Natural killer cell treated with Interleukin-12 subunit alpha and Interleukin-12 subunit beta and Interleukin-15 and Interleukin-18, amount 100 ng/mL, for 72 hours (primary cell): ENCODE measurements around the gene LAGE3. TPM values are rescaled to one million over a fixed set of nuclear protein-coding genes. Genes with fewer than 3 reads are reported as not detected.

Experiments used
- ATAC-seq, 2 donors: fragments of 150-1000 bp; cut with Tn5 transposase in 1 of 2; sonication (Bioruptor Pico), chemical (Tn5 transposase) in 1 of 2; 2 replicates each; pipeline ENCODE4 v1.10.0; 2021
- DNase-seq: peaks from one replicate; pipeline ENCODE4 v3.0.0; 2022; ENCODE audit warnings: low spot score
- H3K27ac Mint-ChIP-seq, 2 donors: 1 replicate in 1 of 2; 2 replicates in 1 of 2; pipeline ENCODE4 v1.8.0; 2022; ENCODE audit warnings: mixed read lengths in 2 of 2, mild to moderate bottlenecking in 1 of 2, moderate library complexity in 1 of 2
- H3K27me3 Mint-ChIP-seq, 2 donors: 1 replicate in 1 of 2; 2 replicates in 1 of 2; pipeline ENCODE4 v1.8.0; 2022; ENCODE audit warnings: mixed read lengths in 2 of 2
- H3K36me3 Mint-ChIP-seq: one replicate; pipeline ENCODE4 v1.8.0; 2022; ENCODE audit warnings: mixed read lengths
- H3K4me1 Mint-ChIP-seq, 2 donors: 1 replicate in 1 of 2; 2 replicates in 1 of 2; pipeline ENCODE4 v1.8.0; 2022; ENCODE audit warnings: low read depth in 2 of 2, mixed read lengths in 2 of 2, mild to moderate bottlenecking in 1 of 2
- H3K4me3 Mint-ChIP-seq: one replicate; pipeline ENCODE4 v1.8.0; 2022; ENCODE audit warnings: mixed read lengths
- H3K9me3 Mint-ChIP-seq: 2 replicates; pipeline ENCODE4 v1.8.0; 2022; ENCODE audit warnings: mixed read lengths
- total RNA-seq, 2 donors: library from RNA; stranded (reverse); gene quantifications; one replicate each; pipeline ENCODE4 v1.2.3, GENCODE V29; 2022

Gene LAGE3
- total RNA-seq, 2 donors from 2014 or later, result 29.4 to 48.5 TPM

- no peaks in the 10 kb centered on the region for H3K36me3 Mint-ChIP-seq
- peaks cover 0 to 3% of the 10 kb centered on the region in 2 donors for H3K27me3 Mint-ChIP-seq
- no peak for DNase-seq
- ATAC-seq, result no peak
- peak overlapping the region in 1 of 2 donors; percentile 90 for H3K27ac Mint-ChIP-seq
- no peaks in the 10 kb centered on the region for H3K9me3 Mint-ChIP-seq
- H3K4me3 Mint-ChIP-seq, result no peak overlapping the region
- H3K4me1 Mint-ChIP-seq, result peaks cover 19 to 24% of the 10 kb centered on the region in 2 donors
Measured at GRCh38 chrX:154435171-154435733, 43.8 kb downstream of the LAGE3 start.

GRCh38 chrX:154434394-154435168, 44.5 kb downstream of the LAGE3 start:
- no peak for DNase-seq
- H3K9me3 Mint-ChIP-seq, result no peaks in the 10 kb centered on the region
- peaks cover 22 to 28% of the 10 kb centered on the region in 2 donors for H3K4me1 Mint-ChIP-seq
- peaks cover 0 to 3% of the 10 kb centered on the region in 2 donors for H3K27me3 Mint-ChIP-seq
- no peak overlapping the region for H3K27ac Mint-ChIP-seq
- no peak for ATAC-seq
- no peak overlapping the region for H3K4me3 Mint-ChIP-seq
- no peaks in the 10 kb centered on the region for H3K36me3 Mint-ChIP-seq

GRCh38 chrX:154433605-154434004, 45.5 kb downstream of the LAGE3 start:
- no peak overlapping the region for H3K27ac Mint-ChIP-seq
- H3K4me3 Mint-ChIP-seq, result no peak overlapping the region
- H3K36me3 Mint-ChIP-seq, result no peaks in the 10 kb centered on the region
- no peak for ATAC-seq
- H3K27me3 Mint-ChIP-seq, result peaks cover 0 to 3% of the 10 kb centered on the region in 2 donors
- no peaks in the 10 kb centered on the region for H3K9me3 Mint-ChIP-seq
- peaks cover 28 to 33% of the 10 kb centered on the region in 2 donors for H3K4me1 Mint-ChIP-seq
- DNase-seq, result no peak

DNA sequence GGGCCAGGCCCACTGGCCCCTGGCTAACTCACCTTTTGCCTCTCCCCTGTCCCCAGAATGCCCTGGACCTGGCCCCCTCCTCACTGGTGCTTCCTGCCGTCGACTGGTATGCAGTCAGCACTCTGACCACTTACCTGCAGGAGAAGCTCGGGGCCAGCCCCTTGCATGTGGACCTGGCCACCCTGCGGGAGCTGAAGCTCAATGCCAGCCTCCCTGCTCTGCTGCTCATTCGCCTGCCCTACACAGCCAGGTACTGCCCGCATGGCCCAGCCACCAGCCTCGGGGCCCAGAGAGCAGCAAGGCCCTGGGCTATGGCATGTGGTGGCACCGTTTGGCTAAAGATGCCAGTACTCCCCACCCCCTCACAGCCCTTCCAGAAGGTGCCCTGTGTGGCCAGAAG, 46.9 kb downstream of the LAGE3 start:
- ATAC-seq (no peak), DNase-seq (peak; percentile 22)
- no peaks in the 10 kb centered on the region for H3K36me3 Mint-ChIP-seq
- no peak overlapping the region for H3K27ac Mint-ChIP-seq
- H3K27me3 Mint-ChIP-seq, result no peaks in the 10 kb centered on the region
- no peaks in the 10 kb centered on the region for H3K9me3 Mint-ChIP-seq
- H3K4me3 Mint-ChIP-seq, result no peak overlapping the region
- peaks cover 27 to 33% of the 10 kb centered on the region in 2 donors for H3K4me1 Mint-ChIP-seq

- peak overlapping the region; percentile 82 for H3K4me3 Mint-ChIP-seq
- no peaks in the 10 kb centered on the region for H3K27me3 Mint-ChIP-seq
- H3K27ac Mint-ChIP-seq, result peak overlapping the region; percentile 84 to 86
- ATAC-seq, result no peak
- H3K4me1 Mint-ChIP-seq, result peaks cover 27 to 32% of the 10 kb centered on the region in 2 donors
- H3K9me3 Mint-ChIP-seq, result no peaks in the 10 kb centered on the region
- no peak for DNase-seq
- H3K36me3 Mint-ChIP-seq, result no peaks in the 10 kb centered on the region
Measured at GRCh38 chrX:154431341-154431740, 47.7 kb downstream of the LAGE3 start.

DNA sequence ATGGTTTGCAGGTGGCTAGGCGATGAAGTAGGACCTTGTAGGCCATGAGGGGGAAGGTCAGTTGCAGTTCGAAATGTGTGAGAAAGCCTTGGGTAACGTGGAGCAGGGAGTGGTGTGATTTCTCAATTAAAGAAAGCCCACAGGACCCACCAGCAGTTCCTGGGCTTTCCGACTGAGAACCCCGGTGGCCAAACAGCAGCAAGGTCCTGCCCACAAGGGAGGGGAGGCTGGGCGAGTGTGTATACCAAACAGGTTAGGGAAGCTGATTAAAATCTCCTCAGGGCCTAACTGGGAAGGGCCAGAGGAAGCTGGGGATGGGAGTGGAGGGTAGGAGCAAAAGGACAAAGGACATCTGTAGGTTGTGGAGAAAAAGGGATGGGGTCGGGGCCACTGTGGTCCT, 48.2 kb downstream of the LAGE3 start:
- DNase-seq (no peak), ATAC-seq (peak in 1 of 2 donors; percentile 25)
- Mint-ChIP-seq H3K27me3 (no peaks in the 10 kb centered on the region), H3K4me1 (peaks cover 23 to 28% of the 10 kb centered on the region in 2 donors), H3K9me3 (no peaks in the 10 kb centered on the region), H3K27ac (peak overlapping the region; percentile 84 to 86), H3K4me3 (peak overlapping the region; percentile 82), H3K36me3 (no peaks in the 10 kb centered on the region)

GRCh38 chrX:154430479-154430878, 48.6 kb downstream of the LAGE3 start:
- H3K9me3 Mint-ChIP-seq, result no peaks in the 10 kb centered on the region
- H3K4me1 Mint-ChIP-seq, result peaks cover 23 to 24% of the 10 kb centered on the region in 2 donors
- ATAC-seq (no peak), DNase-seq (no peak)
- peak overlapping the region; percentile 82 for H3K4me3 Mint-ChIP-seq
- no peaks in the 10 kb centered on the region for H3K36me3 Mint-ChIP-seq
- H3K27ac Mint-ChIP-seq, result peak overlapping the region; percentile 84 to 86
- H3K27me3 Mint-ChIP-seq, result no peaks in the 10 kb centered on the region

DNA sequence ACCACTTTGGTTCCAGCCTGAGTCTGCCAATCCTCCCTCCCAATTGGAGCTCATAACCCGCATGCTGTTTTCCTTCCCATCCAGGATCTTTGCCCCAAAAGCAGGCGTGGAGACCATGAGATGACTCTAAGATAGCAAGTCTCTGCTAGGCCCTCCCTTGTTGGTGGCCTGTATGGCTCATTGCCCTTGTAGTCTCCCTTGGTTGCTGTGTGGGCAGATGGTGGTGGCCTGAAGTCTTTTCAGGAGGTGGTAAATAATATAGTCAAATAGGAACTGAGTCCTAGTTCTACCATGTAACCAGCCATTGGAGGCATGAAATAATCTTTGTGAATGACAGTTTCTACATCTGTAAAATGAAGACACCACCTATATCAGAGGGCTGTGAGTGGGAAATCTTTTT, 49.4 kb downstream of the LAGE3 start:
- Mint-ChIP-seq H3K4me1 (peaks cover 23 to 24% of the 10 kb centered on the region in 2 donors), H3K27ac (peak overlapping the region in 1 of 2 donors; percentile 84), H3K9me3 (no peaks in the 10 kb centered on the region), H3K4me3 (peak overlapping the region; percentile 84), H3K27me3 (no peaks in the 10 kb centered on the region), H3K36me3 (no peaks in the 10 kb centered on the region)
- DNase-seq (no peak), ATAC-seq (no peak)

DNA sequence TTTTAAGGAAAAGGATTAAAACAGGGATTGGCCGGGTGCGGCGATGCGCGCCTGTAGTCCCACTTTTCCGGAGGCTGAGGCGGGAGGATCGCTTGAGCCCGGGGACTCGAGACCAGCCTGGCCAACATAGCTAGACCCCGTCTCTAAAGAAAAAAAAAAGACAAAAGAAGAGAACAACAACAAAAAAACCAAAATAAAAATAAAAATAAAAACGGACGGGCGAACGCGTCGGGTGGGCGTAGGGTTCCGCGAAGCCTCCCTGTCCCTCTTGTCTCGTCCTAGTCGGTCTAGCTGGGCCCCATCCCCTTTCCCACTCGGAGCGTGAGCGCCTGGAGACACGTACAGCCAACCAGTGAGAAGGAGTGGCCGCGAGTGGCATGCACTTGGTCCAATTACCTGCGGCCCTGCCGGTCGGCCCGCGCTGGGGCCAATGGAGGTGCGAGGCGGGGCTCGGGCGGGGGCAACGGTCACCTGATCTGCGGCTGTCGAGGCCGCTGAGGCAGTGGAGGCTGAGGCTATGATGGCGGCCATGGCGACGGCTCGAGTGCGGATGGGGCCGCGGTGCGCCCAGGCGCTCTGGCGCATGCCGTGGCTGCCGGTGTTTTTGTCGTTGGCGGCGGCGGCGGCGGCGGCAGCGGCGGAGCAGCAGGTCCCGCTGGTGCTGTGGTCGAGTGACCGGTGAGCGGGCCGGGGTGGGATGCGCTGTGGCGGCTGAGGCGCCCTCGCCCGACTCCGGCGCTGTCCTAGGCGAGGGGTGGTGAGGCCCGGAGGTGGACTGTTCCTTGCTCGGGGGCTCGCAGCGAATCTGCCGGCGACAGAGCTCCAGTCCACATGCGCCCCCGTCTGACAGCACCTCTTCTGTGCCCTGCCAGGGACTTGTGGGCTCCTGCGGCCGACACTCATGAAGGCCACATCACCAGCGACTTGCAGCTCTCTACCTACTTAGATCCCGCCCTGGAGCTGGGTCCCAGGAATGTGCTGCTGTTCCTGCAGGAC, 50.6 kb downstream of the LAGE3 start, which contains the start of gene ATP6AP1:
TSS of gene ATP6AP1 (plus strand) at position 502 of the 996 bp plus-strand sequence. CDS start at position 518, 16 bp downstream.
- H3K4me1 Mint-ChIP-seq, result peaks cover 23 to 30% of the 10 kb centered on the region in 2 donors
- peak within 1 kb of the TSS; percentile 62 to 84 for H3K27ac Mint-ChIP-seq
- H3K9me3 Mint-ChIP-seq, result no peaks in the 10 kb centered on the region
- DNase-seq, result peak; percentile 91
- ATAC-seq, result peak; percentile 98 to 99
- H3K36me3 Mint-ChIP-seq, result no peaks in the 10 kb centered on the region
- no peaks in the 10 kb centered on the region for H3K27me3 Mint-ChIP-seq
- H3K4me3 Mint-ChIP-seq, result peak within 1 kb of the TSS; percentile 84

Other genes with a start within 250 kb of the LAGE3 start
- gene OPN1MW3, start 221.7 kb downstream of the LAGE3 start, total RNA-seq, result not detected
- gene TEX28, start 184.2 kb downstream of the LAGE3 start, total RNA-seq, result not detected
- gene TKTL1, start 183.5 kb downstream of the LAGE3 start, total RNA-seq, result 1 to 10 TPM; 3.0 to 4.1 TPM
- 100 to 1,000 TPM; 574 to 727 TPM for gene FLNA, start 104.6 kb downstream of the LAGE3 start, total RNA-seq
- gene EMD, start 100.0 kb downstream of the LAGE3 start, total RNA-seq, result 10 to 100 TPM; 49.2 to 61.9 TPM
- gene RPL10, start 80.9 kb downstream of the LAGE3 start, total RNA-seq, result 1,000 to 10,000 TPM; 1,953 to 2,194 TPM
- gene DNASE1L1, start 70.0 kb downstream of the LAGE3 start, total RNA-seq, result 10 to 100 TPM; 12.4 to 14.6 TPM
- gene TAFAZZIN, start 67.7 kb downstream of the LAGE3 start, total RNA-seq, result 10 to 100 TPM; 47.4 to 73.7 TPM
- 100 to 1,000 TPM in 1 of 2 donors, 10 to 100 TPM in 1; 46.7 to 106 TPM for gene ATP6AP1, start 50.6 kb downstream of the LAGE3 start, total RNA-seq
- gene GDI1, start 42.1 kb downstream of the LAGE3 start, total RNA-seq, result 100 to 1,000 TPM; 157 to 187 TPM
- gene FAM50A, start 35.1 kb downstream of the LAGE3 start, total RNA-seq, result 100 to 1,000 TPM in 1 of 2 donors, 10 to 100 TPM in 1; 75.2 to 108 TPM
- gene PLXNA3, start 21.0 kb downstream of the LAGE3 start, total RNA-seq, result 10 to 100 TPM; 52.4 to 61.3 TPM
- 10 to 100 TPM; 39.6 to 65.6 TPM for gene UBL4A, start 7.3 kb upstream of the LAGE3 start, total RNA-seq
- gene SLC10A3, start 11.3 kb upstream of the LAGE3 start, total RNA-seq, result 10 to 100 TPM; 22.1 to 30.7 TPM
- 10 to 100 TPM; 28.5 to 41.1 TPM for gene FAM3A, start 37.0 kb upstream of the LAGE3 start, total RNA-seq
- gene G6PD, start 67.6 kb upstream of the LAGE3 start, total RNA-seq, result 100 to 1,000 TPM; 115 to 227 TPM
- 10 to 100 TPM; 55.6 to 61.1 TPM for gene IKBKG, start 68.3 kb upstream of the LAGE3 start, total RNA-seq
- gene CTAG1A, start 105.9 kb upstream of the LAGE3 start, total RNA-seq, result not detected
- gene CTAG1B, start 140.0 kb upstream of the LAGE3 start, total RNA-seq, result not detected
- gene CTAG2, start 174.3 kb upstream of the LAGE3 start, total RNA-seq, result not detected